Measurements from ENCODE around the gene TNS4. TPM values are rescaled to one million over a fixed set of nuclear protein-coding genes. Genes with fewer than 3 reads are reported as not detected.

The TNS4 gene
- total and polyA plus RNA-seq, 9 of the 15 experiments (the other 6 are each of a cell fraction or from before 2014, with no cell fraction given): 0.04 to 0.73 (median 0.24) TPM; not detected in 1

DNA sequence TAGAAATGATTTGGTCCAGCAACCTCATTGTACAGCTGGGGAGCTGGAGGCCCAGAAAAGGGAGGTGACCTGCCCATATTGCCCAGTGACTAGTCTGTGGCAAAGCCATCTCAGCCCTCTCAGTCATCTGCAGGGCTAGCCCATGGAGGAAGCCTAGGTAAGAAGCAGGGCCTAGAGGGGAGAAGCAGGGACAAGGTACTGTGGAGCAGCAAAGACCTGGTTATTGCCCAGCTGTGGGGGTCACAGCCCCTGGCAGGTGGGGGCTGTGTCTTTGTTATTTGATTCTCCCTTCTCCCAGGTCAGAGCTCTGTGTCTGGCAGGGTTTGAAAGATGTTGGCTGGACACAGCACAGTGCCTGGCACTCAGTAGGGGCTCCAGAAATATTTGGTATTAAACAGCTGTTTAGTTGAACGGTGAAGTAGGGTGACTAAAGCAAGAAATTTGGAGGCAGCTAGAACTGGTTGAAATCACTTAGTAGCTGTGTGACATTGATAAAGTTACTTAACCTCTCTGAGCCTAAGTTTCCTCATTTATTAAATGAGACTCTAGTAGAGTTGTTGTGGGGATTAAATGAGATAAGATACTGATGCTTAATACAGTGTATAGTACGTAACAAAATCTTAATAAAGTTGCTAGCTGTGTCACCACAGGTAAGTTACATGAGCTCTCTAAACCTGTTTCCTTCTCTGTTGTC is 46.5 kb upstream of the TNS4 start (continued):
- TF ChIP-seq ADNP (tag; IDR thresholded peaks at IDR 0.05) (peak; percentile 62; the same call in 1 of the 2 replicates), RCOR1 (IDR thresholded peaks at IDR 0.05; ENCODE audit: borderline replicate concordance in 1 of 2, low read depth in 2 of 2, low read length in 2 of 2) (peak in 1 of 2 experiments; percentile 49; a peak in 1 of 4 replicates), KDM1A (IDR thresholded peaks at IDR 0.05) (peak; percentile 70 to 79; a peak in 3 of 4 replicates)

DNA sequence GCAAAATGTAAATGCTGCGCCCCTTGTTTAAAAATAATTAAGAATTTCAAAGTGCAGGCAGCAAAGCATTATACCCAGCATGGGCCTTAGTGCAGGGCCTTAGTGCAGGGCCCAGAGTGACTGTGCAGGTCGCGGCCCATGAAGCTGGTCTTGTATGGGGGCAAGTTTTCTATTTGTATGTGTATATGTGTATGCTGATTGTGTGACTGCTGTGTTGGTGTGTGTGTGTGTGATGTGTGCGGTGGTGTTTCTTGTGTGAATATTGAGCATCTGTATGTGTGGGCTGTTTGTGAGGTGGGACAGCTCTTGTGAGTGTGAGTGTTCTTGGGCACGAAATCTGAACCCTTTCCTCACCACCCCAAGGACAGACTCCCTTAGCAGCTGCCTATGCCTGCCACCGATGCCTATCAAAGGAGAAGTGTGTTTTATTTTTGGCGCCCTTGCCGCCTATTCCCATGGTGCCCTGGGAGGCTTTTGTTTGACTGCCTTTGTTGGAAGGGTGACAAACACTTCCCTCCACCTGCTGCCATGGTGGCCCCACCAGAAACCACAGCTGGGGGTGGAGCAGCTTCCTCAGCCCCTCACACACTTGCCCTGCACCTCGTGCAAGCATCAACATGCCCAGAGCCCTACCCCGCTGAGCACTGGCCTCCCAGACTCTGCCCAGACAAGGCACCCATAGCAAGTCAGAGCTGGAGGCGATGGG is 45.8 kb upstream of the TNS4 start:
- H4K20me1 ChIP-seq (replicated peaks; ENCODE audit: control insufficient read depth, insufficient read depth, low read length): no peaks in the 10 kb centered on the region
- no peaks in the 10 kb centered on the region for H3K79me2 ChIP-seq (ENCODE audit: control insufficient read depth, insufficient read depth, low read length)
- no peaks in the 10 kb centered on the region for H3K9me1 ChIP-seq (ENCODE audit: control insufficient read depth, insufficient read depth, low read length)
- ChIA-PET CTCF (ENCODE audit: low intra/inter-chr PET ratio) (no interaction called here), POLR2A (interaction anchor here (0.6 to 1.6 kb wide), 3 partner anchors 9 to 86 kb away, joined by 3 to 4 read pairs (median 4); no protein-coding TSS in a partner anchor)
- DNase-seq (ENCODE audit: extremely low read depth in 1 of 4, low spot score in 3 of 4) (no peak), FAIRE-seq (no peak), ATAC-seq (no peak)
- 59% methylated on average over 11 of the region's 11 CpGs for WGBS (ENCODE audit: insufficient coverage, low coverage, missing lambda C conversion rate)
- BruUV-seq (replicated peaks): no TSS peak
- H3K4me3 ChIP-seq: no peak overlapping the region
- H3K27me3 ChIP-seq (ENCODE audit: control insufficient read depth in 2 of 2, insufficient read depth in 2 of 2, low read length in 2 of 2): no peaks in the 10 kb centered on the region
- intact Hi-C loops (cut with micrococcal nuclease) (no loop called here), in situ Hi-C loops (cut with MboI) (no loop called here)
- peak overlapping the region in 1 of 2 experiments; percentile 50; a peak in 2 of 4 replicates for H3K9ac ChIP-seq (ENCODE audit: insufficient read depth in 1 of 2, low read depth in 2 of 2, low read length in 2 of 2)
- H3K4me1 ChIP-seq (replicated peaks in 1 of 2; ENCODE audit: control insufficient read depth in 2 of 2, insufficient read depth in 2 of 2, low read length in 2 of 2): peaks cover 9 to 16% of the 10 kb centered on the region in 2 experiments; a peak in 4 of 5 replicates
- H3K36me3 ChIP-seq (ENCODE audit: control insufficient read depth, insufficient read depth, low read length): no peaks in the 10 kb centered on the region
- H3K9me3 ChIP-seq (replicated peaks; ENCODE audit: control insufficient read depth, insufficient read depth, low read depth, low read length): no peaks in the 10 kb centered on the region
- H3K4me2 ChIP-seq (ENCODE audit: insufficient read depth, low read length): no peak overlapping the region
- H2AFZ ChIP-seq (ENCODE audit: low read depth, low read length): no peak overlapping the region
- no peak overlapping the region for H3K27ac ChIP-seq (ENCODE audit: extremely low read depth, low read depth, low read length)
- no peak for TF ChIP-seq ARNT (IDR thresholded peaks at IDR 0.05)
- TF ChIP-seq, protein P1, sequence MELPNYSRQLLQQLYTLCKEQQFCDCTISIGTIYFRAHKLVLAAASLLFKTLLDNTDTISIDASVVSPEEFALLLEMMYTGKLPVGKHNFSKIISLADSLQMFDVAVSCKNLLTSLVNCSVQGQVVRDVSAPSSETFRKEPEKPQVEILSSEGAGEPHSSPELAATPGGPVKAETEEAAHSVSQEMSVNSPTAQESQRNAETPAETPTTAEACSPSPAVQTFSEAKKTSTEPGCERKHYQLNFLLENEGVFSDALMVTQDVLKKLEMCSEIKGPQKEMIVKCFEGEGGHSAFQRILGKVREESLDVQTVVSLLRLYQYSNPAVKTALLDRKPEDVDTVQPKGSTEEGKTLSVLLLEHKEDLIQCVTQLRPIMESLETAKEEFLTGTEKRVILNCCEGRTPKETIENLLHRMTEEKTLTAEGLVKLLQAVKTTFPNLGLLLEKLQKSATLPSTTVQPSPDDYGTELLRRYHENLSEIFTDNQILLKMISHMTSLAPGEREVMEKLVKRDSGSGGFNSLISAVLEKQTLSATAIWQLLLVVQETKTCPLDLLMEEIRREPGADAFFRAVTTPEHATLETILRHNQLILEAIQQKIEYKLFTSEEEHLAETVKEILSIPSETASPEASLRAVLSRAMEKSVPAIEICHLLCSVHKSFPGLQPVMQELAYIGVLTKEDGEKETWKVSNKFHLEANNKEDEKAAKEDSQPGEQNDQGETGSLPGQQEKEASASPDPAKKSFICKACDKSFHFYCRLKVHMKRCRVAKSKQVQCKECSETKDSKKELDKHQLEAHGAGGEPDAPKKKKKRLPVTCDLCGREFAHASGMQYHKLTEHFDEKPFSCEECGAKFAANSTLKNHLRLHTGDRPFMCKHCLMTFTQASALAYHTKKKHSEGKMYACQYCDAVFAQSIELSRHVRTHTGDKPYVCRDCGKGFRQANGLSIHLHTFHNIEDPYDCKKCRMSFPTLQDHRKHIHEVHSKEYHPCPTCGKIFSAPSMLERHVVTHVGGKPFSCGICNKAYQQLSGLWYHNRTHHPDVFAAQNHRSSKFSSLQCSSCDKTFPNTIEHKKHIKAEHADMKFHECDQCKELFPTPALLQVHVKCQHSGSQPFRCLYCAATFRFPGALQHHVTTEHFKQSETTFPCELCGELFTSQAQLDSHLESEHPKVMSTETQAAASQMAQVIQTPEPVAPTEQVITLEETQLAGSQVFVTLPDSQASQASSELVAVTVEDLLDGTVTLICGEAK (IDR thresholded peaks at IDR 0.05): no peak
- TF ChIP-seq, protein P1 (CRISPR knock-in tag; IDR thresholded peaks at IDR 0.05): no peak

Measured in K562 (cell line).